KMS-11 (cell line): Measurements from ENCODE around the gene TANC1.

Experiments
- H2AFZ ChIP-seq: fragments of 200-600 bp; sonication (generic); 2 replicates; pipeline ENCODE4 v1.6.1; 2016; ENCODE audit warnings: antibody characterized with exemption, mixed run types, low read depth
- H3K27ac ChIP-seq: fragments of 200-600 bp; sonication (generic); 2 replicates; pipeline ENCODE4 v1.6.1; 2016; ENCODE audit warnings: mild to moderate bottlenecking, mixed run types
- H3K27me3 ChIP-seq: fragments of 200-600 bp; sonication (generic); 2 replicates; pipeline ENCODE4 v1.6.1; 2017; ENCODE audit warnings: mild to moderate bottlenecking, low read depth, mixed run types, moderate library complexity; ENCODE audit not compliant: insufficient read depth
- H3K36me3 ChIP-seq: fragments of 200-600 bp; sonication (generic); 2 replicates; pipeline ENCODE4 v1.6.1; 2017; ENCODE audit warnings: mild to moderate bottlenecking, mixed run types; ENCODE audit not compliant: insufficient read depth
- H3K4me1 ChIP-seq: fragments of 200-600 bp; sonication (generic); 2 replicates; pipeline ENCODE4 v1.6.1; 2016; ENCODE audit warnings: mild to moderate bottlenecking, low read depth, mixed run types; ENCODE audit not compliant: poor library complexity, severe bottlenecking
- H3K4me2 ChIP-seq: fragments of 200-600 bp; sonication (generic); 2 replicates; pipeline ENCODE4 v1.7.0; 2016; ENCODE audit warnings: mild to moderate bottlenecking, mixed run types
- H3K4me3 ChIP-seq: fragments of 200-600 bp; sonication (generic); IDR thresholded peaks from 2 replicates; pipeline ENCODE4 v1.6.1; 2017; ENCODE audit warnings: low read depth, low read length, mixed read lengths; ENCODE audit not compliant: insufficient read depth
- H3K79me2 ChIP-seq: fragments of 200-600 bp; sonication (generic); 2 replicates; pipeline ENCODE4 v1.6.1; 2016; ENCODE audit warnings: low read depth, mixed run types; ENCODE audit not compliant: insufficient read depth
- H3K9ac ChIP-seq: fragments of 200-600 bp; sonication (generic); 2 replicates; pipeline ENCODE4 v1.6.1; 2016; ENCODE audit warnings: mild to moderate bottlenecking, mixed run types
- H4K20me1 ChIP-seq: fragments of 200-600 bp; sonication (generic); 2 replicates; pipeline ENCODE4 v1.6.1; 2016; ENCODE audit warnings: mild to moderate bottlenecking, mixed run types; ENCODE audit not compliant: insufficient read depth
- CTCF ChIP-seq: fragments of 200-600 bp; sonication (generic); conservative IDR thresholded peaks from 2 replicates; pipeline ENCODE4 v1.6.1; 2017; ENCODE audit warnings: low read depth, mild to moderate bottlenecking, antibody characterized with exemption, low read length, moderate library complexity, mixed read lengths

The TANC1 gene

GRCh38 chr2:159164457-159164911, 196.0 kb downstream of the TANC1 start:
- no peaks in the 10 kb centered on the region for H4K20me1 ChIP-seq
- H3K27me3 ChIP-seq = no peaks in the 10 kb centered on the region
- no peaks in the 10 kb centered on the region for H3K36me3 ChIP-seq
- no peak overlapping the region for H3K9ac ChIP-seq
- no peak overlapping the region; the same call in 1 of the 2 replicates for H3K27ac ChIP-seq
- peaks cover 17% of the 10 kb centered on the region for H3K4me1 ChIP-seq
- H3K4me3 ChIP-seq = no peak overlapping the region
- H3K79me2 ChIP-seq = no peaks in the 10 kb centered on the region
- TF ChIP-seq CTCF = no peak
- no peak overlapping the region for H3K4me2 ChIP-seq
- H2AFZ ChIP-seq = no peak overlapping the region

GRCh38 chr2:159165048-159165447, 196.6 kb downstream of the TANC1 start:
- no peak overlapping the region for H2AFZ ChIP-seq
- H3K4me3 ChIP-seq = no peak overlapping the region
- no peak overlapping the region for H3K4me2 ChIP-seq
- H3K36me3 ChIP-seq = no peaks in the 10 kb centered on the region
- no peaks in the 10 kb centered on the region for H3K79me2 ChIP-seq
- H3K27ac ChIP-seq = no peak overlapping the region
- no peaks in the 10 kb centered on the region for H4K20me1 ChIP-seq
- no peaks in the 10 kb centered on the region for H3K27me3 ChIP-seq
- no peak for TF ChIP-seq CTCF
- H3K9ac ChIP-seq = no peak overlapping the region
- peaks cover 17% of the 10 kb centered on the region for H3K4me1 ChIP-seq

- no peaks in the 10 kb centered on the region for H3K36me3 ChIP-seq
- no peaks in the 10 kb centered on the region for H4K20me1 ChIP-seq
- H3K9ac ChIP-seq = no peak overlapping the region
- H3K4me2 ChIP-seq = no peak overlapping the region
- H3K79me2 ChIP-seq = no peaks in the 10 kb centered on the region
- peaks cover 12% of the 10 kb centered on the region for H3K4me1 ChIP-seq
- no peak overlapping the region for H2AFZ ChIP-seq
- TF ChIP-seq CTCF = no peak
- no peak overlapping the region for H3K27ac ChIP-seq
- H3K27me3 ChIP-seq = no peaks in the 10 kb centered on the region
- H3K4me3 ChIP-seq = no peak overlapping the region
Measured at GRCh38 chr2:159168707-159169106, 200.3 kb downstream of the TANC1 start.

- no peak for TF ChIP-seq CTCF
- Histone ChIP-seq H3K9ac (no peak overlapping the region), H3K79me2 (no peaks in the 10 kb centered on the region), H3K36me3 (no peaks in the 10 kb centered on the region), H3K4me3 (no peak overlapping the region), H3K4me1 (peaks cover 7% of the 10 kb centered on the region), H2AFZ (no peak overlapping the region), H3K27ac (no peak overlapping the region), H4K20me1 (no peaks in the 10 kb centered on the region), H3K4me2 (no peak overlapping the region), H3K27me3 (no peaks in the 10 kb centered on the region)
Measured at GRCh38 chr2:159169187-159169586, 200.7 kb downstream of the TANC1 start.
